Dermis microvascular lymphatic vessel endothelial cell (primary cell): ENCODE results near the gene PRKAR2B. TPM values are rescaled to one million over a fixed set of nuclear protein-coding genes. Genes with fewer than 3 reads are reported as not detected.
"Not testable (repeated sequence)": the region's sequence is repeated elsewhere in the genome, so short reads cannot be mapped to it uniquely, and the experiment has no call there.

ENCODE experiments used
- DNase-seq, 2 donors: peaks; one replicate each; pipeline versions ENCODE4 v3.0.0 to v3.0.0-alpha.2; 2010; ENCODE audit warnings: low read depth in 2 of 2
- total RNA-seq: library from RNA; depleted of rRNA; stranded (reverse); fragments of >200 nt; gene quantifications from 2 replicates; pipeline ENCODE4 v1.2.1, GENCODE V29; 2014

The PRKAR2B gene
- total RNA-seq, 1 donor from 2014 or later, result 19.9 TPM

DNA sequence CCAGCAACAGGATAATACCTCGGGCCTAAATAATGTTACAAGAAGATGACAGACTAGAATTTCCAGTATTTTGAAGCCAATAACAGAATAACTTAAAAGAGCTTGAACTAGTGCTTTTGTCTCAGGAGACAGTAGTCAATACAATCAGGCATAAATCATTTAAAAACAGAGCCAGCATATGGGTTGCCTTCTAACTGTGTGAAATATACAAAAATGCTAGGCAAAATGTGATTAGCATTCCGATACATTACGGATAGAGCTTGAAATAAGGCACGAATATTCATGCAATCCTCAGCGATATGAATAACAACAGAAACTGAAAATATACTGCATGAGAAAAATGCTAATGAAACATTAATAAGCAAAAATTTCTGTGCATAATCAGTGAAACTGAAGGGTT is 18.3 kb upstream of the PRKAR2B start:
- no peak for DNase-seq

DNA sequence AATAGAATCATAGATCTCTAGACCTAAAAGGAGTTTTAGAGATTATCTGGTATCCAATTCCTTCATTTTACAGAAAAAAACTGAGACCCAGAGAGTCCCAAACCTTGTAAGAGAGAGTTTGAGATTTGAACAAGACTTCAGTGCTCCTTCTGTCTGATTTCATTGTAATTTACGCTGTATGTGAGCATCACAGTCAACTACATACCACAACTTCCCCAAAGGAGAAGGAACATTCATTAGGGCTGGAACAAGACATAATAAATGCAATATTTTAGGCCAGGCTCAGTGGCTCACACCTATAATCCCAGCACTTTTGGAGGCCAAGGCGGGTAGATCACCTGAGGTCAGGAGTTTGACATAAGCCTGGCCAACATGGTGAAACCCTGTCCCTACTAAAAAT is 17.3 kb upstream of the PRKAR2B start:
- no peak for DNase-seq

DNA sequence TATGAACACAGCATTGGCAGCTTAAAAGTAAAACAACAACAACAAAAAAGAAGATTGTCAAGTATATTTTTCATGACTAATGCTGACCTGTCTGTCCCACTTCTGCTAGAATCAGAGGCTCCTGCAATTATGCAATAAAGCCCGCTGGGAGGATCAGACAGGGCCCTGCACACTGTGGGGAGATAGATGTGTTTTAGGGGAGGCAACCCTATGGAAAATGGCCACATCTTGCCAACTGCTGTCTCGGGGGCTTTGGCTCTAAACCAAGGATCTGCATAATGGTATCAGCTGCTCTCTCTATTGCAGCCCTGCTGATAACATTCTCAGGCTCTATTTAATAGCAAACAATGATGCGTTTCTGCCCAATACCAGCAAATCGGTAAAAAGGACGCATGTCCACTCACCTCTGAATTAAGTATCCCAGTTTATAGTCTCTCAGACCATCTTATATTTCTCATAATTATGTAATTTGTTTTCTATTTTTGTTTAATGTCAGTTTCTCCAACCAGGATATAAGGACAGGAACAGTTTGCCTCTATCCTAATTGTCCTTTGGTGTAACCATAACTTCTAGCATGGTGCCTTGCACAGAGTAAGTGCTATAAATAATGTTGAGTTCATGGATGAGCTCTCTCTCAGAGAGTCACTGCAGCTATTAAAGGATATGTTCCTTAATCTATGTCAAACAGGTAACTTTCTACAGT is 15.3 kb upstream of the PRKAR2B start:
- DNase-seq, result no peak

DNA sequence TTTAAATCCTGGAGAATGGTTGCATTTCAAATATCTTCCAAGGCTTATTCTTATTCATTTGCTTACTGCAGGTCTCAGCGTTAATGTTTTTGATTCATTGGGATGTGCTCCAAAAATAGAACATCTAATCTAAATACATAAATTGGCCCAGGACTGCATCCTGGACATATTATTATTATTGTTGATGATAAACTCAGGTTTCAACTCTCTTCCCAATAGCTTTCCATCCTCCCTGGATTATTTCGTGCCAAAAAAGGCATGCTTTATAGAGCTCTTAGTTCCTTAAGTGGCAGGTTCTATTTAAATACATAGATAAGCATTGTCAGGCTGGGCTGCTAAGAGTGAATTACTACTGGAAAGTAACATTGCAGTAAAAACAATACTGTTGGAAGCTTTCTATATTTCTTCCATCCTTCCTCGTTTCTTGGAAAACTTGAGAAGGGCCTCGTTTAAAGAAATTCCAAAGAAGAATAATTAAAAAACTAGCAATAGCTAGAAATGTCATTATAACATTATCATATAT is 14.7 kb upstream of the PRKAR2B start:
- no peak for DNase-seq

DNA sequence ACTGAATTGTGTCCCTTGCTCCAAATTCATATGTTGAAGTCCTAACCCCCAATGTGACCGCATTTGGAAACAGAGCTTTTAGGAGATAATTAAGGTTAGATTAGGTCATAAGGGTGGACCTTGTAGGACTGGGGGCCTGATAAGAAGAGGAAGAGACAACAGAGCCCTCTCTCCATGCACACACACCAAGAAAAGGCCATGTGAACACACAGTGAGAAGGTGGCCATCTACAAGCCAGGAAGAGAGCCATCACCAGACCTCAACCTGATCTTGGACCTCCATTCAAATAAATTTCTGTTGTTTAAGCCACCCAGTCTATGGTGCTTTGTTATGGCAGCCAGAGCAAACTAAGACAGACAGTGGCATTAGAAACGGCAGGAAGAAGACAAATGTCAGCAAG is 12.5 kb upstream of the PRKAR2B start:
- DNase-seq, result no peak

DNA sequence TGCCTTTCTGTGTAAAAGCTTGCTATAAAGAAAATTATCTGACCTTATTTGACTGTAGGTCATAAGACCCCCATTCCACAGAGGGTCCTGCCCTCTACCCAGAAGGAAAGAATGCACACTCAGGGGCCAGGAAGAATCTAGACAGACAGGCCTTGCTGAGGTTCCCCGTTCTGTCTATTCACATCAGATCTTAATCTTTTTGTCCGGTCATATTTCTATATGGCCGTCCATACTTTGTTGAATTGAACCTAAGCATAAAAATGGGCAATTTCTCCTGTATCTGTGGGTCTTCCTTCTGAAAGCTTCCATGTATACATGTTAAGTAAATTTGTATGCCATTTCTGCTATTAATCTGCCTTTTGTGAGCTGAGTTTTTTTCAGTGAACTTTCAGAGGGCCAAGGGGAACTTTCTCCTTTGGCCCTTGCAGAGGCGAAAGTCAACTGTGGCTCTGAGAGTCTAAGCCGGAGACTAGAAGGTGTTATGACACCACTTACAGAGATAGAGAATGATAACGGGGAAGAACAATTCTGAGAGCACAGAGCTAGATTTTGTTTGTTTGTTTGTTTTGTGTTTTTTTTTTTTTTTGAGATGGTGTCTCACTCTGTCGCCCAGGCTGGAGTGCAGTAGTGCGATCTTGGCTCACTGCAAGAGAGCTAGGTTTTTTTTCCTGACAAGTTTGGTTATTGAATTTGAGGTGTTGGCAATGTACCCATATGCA is 11.6 kb upstream of the PRKAR2B start:
- no peak for DNase-seq

DNA sequence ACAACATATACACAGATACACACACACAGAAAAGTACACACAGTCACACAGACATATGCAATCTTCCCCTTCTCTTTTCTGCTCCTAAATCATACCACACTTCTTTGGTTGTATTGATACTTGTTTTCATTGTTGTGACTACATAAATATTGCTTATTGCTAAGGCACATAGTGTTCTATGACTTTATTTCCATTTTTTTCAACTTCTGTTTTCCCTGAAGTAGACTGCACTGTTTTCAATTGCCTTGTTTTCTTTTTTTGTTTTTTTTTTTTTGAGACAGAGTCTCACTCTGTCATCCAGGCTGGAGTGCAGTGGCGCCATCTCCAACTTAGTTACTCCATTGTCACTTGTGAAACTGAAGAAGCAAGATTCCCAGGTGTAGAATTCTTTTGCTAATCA is 10.0 kb upstream of the PRKAR2B start:
- DNase-seq, result no peak

DNA sequence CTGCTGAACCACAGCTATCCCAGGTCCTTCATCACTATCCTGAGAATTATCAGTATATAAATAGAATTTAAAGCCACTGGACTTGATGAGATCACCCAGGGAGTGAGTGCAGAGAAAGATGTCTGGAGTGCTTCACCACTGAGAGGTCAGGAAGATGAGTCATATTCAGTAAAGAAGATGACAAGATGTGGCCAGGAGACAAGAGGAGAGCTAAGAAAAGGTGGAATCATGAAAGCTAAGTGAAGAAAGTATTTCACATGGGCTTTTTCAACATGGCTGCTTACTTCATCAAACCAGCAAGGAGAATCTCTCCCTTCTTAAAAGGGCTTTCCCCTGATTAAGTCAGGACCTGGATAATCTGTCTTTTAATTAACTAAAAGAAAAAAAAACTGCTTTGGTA is 9.1 kb upstream of the PRKAR2B start:
- peak in 1 of 2 donors; percentile 36 for DNase-seq

DNA sequence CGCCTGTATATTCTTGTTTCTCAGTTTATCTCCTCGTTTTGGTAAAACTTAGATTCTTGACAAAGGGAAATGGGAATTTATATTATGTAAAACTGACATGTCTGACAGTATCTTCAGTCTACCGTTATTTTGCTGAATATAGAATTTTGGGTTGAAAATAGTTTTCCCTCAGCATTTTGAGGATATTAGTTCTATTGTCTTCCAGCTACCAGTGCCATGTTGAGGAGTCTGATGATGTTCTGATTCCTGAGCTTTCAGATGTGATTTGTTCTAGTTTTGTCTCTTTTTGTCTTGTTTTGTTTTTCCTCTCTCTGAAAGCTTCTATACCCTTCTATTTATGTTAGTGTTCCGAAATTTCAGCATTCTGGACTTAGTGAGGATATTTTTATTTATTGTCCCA is 8.0 kb upstream of the PRKAR2B start:
- DNase-seq, result no peak

DNA sequence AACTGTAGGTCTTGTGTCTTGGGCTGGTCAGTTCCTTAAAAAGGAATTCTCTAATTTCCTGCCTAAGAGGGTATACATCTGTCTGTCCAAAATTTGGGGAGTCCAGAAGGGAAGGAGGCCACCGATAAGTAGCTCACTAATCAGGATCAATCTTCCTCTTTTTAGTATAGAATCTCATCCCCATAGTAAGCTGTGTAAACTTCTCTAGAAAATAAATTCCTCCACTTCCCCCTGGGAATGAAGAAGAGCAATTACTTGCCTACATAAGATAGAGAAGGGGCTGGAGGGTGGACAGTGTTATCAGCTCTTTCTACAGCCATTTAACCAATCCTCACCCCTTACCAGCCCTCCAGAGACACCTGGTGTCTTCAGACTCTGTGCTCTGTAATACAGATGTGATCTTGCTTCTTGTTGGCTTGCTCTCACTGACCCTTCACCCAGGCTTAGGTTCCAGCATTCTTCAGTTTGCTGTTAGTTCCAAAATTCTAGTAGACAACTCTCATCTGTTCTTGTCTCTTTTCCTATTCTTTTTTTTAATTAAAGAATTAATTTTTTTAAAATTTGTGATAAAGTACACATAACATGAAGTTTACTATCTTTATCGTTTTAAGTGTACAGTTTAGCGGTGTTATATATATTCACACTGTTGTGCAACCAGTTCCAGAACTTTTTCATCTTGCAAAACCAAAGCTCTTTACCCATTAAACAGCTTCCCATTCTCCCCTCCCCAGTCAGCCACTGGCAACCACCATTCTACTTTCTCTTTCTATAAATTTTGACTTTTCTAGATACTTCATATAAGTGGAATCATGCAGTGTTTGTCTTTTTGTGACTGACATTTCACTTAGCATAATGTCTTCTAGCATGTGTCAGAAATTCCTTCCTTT is 6.5 kb upstream of the PRKAR2B start:
- no peak for DNase-seq

DNA sequence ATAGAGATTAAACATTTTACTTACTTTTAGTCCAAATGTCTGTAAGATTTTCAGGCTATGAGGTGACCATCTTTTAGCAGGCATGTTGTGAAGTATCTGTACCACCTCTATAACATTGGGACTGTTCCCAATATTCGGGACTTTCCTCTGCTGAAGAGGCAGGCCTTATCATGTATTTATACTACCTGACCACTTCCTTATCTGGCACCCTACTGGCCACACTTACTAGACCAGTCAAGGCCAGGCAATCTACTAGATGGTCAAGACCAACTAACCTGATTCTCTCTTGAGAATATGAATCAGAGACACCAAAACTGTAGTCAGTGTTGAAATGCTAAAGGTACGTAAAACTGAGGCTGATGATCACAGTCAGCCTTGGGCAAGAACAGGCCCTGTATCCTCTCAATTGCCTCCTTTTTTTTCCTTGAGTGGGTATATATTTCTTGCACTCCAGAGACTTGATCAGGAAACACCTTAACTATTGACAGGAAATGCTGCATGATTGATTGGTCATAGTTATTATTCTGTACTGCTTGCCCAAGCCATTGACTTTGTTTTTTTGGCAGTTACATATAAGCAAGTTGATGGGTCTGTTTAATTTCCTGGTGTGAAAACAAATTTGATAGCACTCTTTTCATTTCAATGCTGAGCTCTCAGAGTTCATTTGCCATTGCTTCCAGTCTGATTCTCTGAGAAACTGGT is 5.2 kb upstream of the PRKAR2B start:
- peak in 1 of 2 donors; percentile 52 for DNase-seq

DNA sequence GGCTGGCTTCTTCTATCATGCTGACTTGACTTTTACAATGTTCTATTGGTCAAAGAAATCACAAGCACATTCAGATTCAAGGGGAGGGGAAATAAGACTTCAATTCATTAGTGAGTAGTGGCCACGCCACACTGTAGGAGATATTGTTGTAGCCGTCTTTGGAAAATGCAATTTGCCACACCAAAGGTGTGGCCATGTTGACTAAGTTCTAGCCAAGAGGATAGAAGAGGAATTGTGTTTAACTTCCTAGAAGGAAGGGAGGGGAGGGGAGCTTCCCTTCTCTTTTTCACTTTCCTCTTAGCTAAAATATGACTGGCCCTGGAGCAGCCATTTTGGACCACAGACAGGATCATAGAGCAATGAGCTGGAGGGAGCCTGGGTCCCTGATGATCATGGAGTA is 3.4 kb upstream of the PRKAR2B start:
- no peak for DNase-seq

DNA sequence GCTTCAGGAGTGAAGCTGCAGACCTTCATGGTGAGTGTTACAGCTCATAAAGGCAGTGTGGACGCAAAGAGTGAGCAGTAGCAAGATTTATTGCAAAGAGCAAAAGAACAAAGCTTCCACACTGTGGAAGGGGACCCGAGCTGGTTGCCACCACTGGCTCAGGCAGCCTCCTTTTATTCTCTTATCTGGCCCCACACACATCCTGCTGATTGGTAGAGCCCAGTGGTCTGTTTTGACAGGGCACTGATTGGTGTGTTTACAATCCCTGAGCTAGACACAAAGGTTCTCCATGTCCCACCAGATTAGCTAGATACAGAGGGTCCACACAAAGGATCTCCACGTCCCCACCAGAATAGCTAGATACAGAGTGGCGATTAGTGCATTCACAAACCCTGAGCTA is 2.7 kb upstream of the PRKAR2B start:
- DNase-seq, result not testable (repeated sequence)

DNA sequence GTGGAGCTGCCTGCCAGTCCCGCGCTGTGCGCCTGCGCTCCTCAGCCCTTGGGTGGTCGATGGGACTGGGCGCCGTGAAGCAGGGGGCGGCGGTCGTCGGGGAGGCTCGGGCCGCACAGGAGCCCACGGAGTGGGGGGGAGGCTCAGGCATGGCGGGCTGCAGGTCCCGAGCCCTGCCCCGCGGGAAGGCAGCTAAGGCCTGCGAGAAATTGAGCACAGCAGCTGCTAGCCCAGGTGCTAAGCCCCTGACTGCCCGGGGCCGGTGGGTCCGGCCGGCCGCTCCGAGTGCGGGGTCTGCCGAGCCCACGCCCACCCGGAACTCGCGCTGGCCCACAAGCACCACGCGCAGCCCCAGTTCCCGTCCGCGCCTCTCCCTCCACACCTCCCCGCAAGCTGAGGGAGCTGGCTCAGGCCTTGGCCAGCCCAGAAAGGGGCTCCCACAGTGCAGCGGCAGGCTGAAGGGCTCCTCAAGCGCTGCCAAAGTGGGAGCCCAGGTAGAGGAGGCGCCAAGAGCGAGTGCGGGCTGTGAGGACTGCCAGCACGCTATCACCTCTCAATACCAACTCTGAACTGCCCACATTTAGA is 2.1 kb upstream of the PRKAR2B start:
- not testable (repeated sequence) for DNase-seq

DNA sequence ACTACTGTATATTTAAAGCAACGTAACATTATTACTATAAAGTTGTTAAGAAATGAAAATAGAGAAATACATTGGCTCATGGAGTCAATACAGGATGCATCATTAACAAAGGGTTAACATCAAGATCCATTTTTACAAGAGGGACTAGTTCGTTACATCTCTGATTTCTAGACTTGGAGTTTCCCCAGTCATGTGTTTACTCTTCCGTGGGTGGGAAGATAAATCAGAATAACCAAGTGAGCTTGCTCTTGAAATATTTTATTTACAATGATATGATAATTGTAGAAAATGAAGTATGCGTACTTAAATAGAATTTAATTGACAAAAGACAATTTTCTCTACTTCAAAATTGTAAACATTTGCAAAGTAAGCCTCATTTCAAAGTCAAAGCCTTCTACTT is 1.0 kb upstream of the PRKAR2B start:
- DNase-seq, result no peak

DNA sequence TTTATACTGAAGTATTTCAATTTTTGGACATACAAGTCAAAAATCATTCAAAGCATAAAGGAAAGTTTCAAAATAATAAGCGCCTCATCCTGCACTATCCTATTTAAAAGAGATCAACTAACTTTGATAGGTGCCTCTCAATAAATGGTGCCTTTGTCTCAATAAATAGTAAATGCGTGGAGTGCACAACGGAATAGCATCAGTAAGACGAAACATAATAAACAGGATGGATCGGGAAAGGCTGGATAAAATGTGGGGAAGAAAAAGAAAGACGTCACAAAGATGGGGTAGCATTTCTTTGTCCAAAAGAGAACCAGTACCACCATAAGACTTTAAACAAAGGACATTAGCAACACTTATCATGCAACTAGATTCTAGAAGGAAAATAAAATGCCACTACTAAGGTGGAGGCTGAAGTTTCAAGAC is 571 bp upstream of the PRKAR2B start:
- DNase-seq, result no peak

DNA sequence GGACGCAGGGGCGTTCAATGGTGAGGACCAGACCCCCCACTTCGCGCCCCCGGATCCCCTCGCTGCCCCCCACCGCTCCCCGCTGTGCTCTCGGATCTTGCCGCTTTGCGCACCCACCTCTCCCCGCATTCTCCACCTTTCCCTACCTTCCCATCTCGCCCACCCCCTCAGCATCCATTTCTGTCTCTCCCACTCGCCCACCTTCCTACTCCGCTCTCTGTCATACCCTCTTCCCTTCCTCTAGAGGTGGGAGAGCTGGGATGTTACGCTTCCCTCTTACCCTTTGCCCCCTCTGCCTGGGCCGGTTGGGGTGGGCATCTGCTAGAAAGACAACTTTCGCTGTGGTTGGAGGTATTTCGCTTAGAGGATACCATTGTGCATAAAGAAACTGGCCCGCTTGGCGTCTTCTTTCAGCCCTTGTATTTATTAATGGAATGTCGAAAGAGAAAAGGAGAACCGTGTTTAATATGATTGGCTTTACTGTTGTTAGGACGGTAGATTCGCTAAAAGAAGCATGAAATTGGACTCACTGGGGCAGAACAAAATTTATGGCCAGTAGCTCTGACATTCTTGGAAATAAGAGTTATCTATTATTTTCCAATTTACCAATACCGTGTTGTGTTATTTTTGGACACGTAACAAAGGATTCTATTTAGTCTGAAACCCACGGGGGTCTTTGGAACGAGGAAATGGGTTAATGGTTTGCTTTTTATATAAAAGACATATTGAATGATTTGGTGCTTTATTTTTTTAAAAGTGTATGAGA is 873 bp downstream of the PRKAR2B start:
- DNase-seq, result peak in 1 of 2 donors; percentile 22

DNA sequence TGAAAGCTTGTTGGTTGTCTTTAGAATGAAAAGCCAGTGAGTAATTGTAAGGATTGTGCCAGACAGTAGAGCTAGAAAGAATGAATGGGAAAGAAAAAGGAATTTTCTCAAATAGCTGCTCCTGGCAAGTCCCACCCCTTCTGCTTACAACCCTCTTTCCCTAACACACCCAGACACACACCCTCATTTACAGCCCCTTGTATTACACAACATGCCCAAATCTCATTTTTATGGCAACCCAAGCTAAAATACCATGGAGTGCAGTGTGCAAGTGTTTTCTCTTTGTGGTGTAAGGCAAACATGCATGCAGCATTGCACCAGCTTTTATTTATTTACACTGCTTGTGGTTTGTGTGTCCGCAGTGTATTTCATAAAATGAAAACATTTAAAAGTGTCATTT is 1.5 kb downstream of the PRKAR2B start:
- peak in 1 of 2 donors; percentile 12 for DNase-seq

DNA sequence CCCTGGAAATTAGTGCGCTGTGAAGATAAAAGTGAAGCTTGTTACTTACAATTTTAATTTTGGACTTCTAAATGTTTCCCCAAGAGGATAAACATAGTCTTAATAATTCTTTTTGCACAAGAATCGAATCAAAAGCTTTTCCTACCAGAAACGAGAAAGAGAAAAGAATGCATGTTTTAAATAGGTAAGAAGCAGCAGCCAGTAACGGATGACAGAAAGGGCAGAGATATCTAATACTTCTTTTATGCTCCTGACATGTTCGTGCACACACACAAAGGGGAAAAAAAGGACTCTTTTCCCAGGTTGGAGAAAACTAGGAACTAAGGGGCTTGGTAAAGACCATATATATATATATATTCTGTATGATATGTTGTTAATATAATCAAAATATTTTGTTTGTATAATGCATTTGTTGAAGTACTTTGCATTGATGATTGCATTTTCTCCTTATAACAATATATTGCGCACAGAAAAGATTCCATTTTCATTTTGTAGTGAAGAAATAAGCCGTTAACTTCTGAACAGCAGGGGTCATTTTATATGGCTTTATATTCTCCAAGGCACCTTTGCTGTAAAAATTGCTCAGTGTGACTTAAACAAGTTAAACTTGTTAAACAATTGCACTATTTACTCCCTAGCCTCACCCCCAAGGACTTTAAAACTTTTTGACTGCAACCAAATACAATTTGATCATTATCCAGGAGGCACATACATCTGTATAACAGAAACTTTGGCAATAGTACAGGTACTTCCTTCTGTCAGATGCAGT is 2.2 kb downstream of the PRKAR2B start:
- DNase-seq, result no peak
